OCI-LY7 (cell line): ENCODE results near the gene PIEZO2.

Experiments used
- EZH2phosphoT487 ChIP-seq: fragments of 200-600 bp; sonication (generic); IDR thresholded peaks from 2 replicates; pipeline ENCODE4 v1.6.1; 2018; ENCODE audit warnings: low read depth, borderline replicate concordance, mild to moderate bottlenecking, mixed run types, antibody characterized with exemption, low read length, moderate library complexity, mixed read lengths
- TF ChIP-seq, protein P1 (sequence below): fragments of 200-600 bp; sonication (generic); conservative IDR thresholded peaks from 2 replicates; pipeline ENCODE4 v1.5.1; 2014; ENCODE audit warnings: mild to moderate bottlenecking, antibody characterized with exemption, low read length, moderate library complexity, mixed read lengths

DNA sequence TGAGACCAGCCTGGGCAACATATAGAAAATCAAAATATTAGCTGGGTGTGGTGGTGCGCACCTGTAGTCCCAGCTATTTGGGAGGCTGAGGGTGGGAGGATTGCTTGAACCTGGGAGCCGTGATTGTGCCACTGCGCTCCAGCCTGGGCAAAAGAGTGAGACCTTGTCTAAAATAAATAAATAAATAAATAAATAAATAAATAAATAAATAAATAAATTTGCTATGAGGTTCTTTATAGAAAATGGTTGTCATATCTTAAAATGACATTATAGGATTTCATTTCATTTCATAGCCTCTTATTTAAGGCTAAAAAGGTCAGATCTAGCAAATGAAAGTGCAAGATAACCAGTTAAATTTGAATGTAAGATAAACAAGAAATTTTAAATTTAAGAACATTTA lies 430.6 kb downstream of the PIEZO2 start:
- TF ChIP-seq, protein P1, sequence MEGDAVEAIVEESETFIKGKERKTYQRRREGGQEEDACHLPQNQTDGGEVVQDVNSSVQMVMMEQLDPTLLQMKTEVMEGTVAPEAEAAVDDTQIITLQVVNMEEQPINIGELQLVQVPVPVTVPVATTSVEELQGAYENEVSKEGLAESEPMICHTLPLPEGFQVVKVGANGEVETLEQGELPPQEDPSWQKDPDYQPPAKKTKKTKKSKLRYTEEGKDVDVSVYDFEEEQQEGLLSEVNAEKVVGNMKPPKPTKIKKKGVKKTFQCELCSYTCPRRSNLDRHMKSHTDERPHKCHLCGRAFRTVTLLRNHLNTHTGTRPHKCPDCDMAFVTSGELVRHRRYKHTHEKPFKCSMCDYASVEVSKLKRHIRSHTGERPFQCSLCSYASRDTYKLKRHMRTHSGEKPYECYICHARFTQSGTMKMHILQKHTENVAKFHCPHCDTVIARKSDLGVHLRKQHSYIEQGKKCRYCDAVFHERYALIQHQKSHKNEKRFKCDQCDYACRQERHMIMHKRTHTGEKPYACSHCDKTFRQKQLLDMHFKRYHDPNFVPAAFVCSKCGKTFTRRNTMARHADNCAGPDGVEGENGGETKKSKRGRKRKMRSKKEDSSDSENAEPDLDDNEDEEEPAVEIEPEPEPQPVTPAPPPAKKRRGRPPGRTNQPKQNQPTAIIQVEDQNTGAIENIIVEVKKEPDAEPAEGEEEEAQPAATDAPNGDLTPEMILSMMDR, result no peak
- TF ChIP-seq EZH2phosphoT487, result no peak
